Prostate gland (tissue), 2 donors: ENCODE results near the gene NOXO1. TPM values are rescaled to one million over a fixed set of nuclear protein-coding genes. Genes with fewer than 3 reads are reported as not detected.

ENCODE experiments used
- DNase-seq: peaks from one replicate; pipeline ENCODE4 v3.0.0-alpha.2; 2019; ENCODE audit warnings: low spot score
- H3K27ac ChIP-seq, 2 donors: fragments of 200-600 bp; sonication (generic); 2 replicates each; pipeline ENCODE4 v1.5.1; 2017 to 2019
- H3K27me3 ChIP-seq: fragments of 200-600 bp; sonication (generic); replicated peaks from 2 replicates; pipeline ENCODE4 v1.5.1; 2019; ENCODE audit not compliant: insufficient read depth
- H3K36me3 ChIP-seq, 2 donors: fragments of 200-600 bp; sonication (generic); 1 replicate in 1 of 2; 2 replicates in 1 of 2; pipeline versions ENCODE4 v1.5.1 to v1.8.1; 2017 to 2019
- H3K4me1 ChIP-seq: fragments of 200-600 bp; sonication (generic); replicated peaks from 2 replicates; pipeline ENCODE4 v1.5.1; 2019
- H3K4me3 ChIP-seq, 2 donors: fragments of 200-600 bp; sonication (generic); 2 replicates each; pipeline ENCODE4 v1.5.1; 2017 to 2019
- H3K9me3 ChIP-seq: fragments of 200-600 bp; sonication (generic); 2 replicates; pipeline ENCODE4 v1.5.1; 2017
- POLR2A ChIP-seq: fragments of 450-650 bp; IDR thresholded peaks from one replicate; pipeline ENCODE4 v1.6.1; 2016; ENCODE audit warnings: antibody characterized with exemption, mild to moderate bottlenecking
- POLR2AphosphoS5 ChIP-seq: sonication (generic); formaldehyde crosslinking; IDR thresholded peaks from one replicate; pipeline ENCODE4 v1.6.1; 2017; ENCODE audit warnings: antibody characterized with exemption
- WGBS: methylation state at CpG from one replicate; pipeline ENCODE4 v1.1.5; 2018; 5-methylcytosine and 5-hydroxymethylcytosine counted together
- intact Hi-C: fragments of 100-400 bp; cut with DNase I; formaldehyde crosslinking; loops from one replicate; pipeline ENCODE4 v1.14.2; 2022
- total RNA-seq, 2 donors: library from RNA; depleted of rRNA; stranded (reverse); fragments of >200 nt; gene quantifications; one replicate each; pipeline ENCODE4 v1.1.0, GENCODE V29; 2016
- TF ChIP-seq, protein P1 (sequence below), 4 experiments: fragments of 200-600 bp in 2 of 4; fragments of 450-650 bp in 2 of 4; sonication (generic) in 2 of 4; IDR thresholded peaks; 1 replicate in 3 of 4; 2 replicates in 1 of 4; pipeline ENCODE4 v1.5.1; 2016 to 2019; ENCODE audit warnings: antibody characterized with exemption in 4 of 4, mild to moderate bottlenecking in 2 of 4, moderate library complexity in 2 of 4

Gene NOXO1
- total RNA-seq, 2 donors from 2014 or later = 0.32 to 5.0 TPM

DNA sequence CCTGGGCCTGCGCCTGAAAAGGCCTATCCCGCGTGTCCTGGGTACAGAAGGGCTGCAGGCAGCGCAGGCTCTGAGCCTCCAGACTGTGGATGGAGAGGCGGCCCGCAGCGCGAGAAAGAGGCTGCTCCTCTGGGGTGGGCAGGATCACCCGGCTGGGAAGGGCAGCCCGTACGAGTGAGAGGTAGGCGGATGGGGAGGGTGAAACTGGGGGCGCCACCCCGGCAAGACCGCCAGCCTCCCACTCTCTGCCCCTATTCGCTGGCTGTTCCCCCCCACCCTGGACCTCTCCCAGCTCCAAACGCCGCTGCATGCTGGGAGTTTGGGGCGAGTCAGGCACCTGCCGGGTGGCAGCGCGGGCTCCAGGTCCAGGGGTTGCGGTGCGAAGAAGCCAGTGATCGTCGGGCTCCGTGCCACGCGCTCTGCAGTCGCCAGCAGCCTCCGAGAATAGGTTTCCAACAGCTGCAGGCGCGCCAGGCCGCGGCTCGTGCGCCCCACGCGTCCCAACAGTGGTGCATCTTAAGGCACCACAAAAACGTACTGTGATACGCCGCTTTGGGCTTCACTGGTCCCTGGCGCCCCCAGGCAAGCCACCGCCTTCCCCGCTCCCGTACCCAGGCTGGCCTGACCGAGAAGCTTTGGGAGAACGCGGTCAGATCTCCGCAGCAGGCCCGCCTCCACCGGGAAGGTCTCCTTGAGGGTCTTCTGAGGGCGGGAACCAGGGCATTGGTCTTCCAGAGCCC is 1.1 kb downstream of the NOXO1 start:
- DNase-seq = no peak
- intact Hi-C loops = no loop called here
- Histone ChIP-seq H3K27me3 (no peaks in the 10 kb centered on the region), H3K36me3 (peaks cover 9 to 11% of the 10 kb centered on the region in 2 donors), H3K4me1 (no peaks in the 10 kb centered on the region), H3K9me3 (no peaks in the 10 kb centered on the region), H3K4me3 (no peak overlapping the region), H3K27ac (no peak overlapping the region)
- 11% methylated on average over 40 of the region's 53 CpGs for WGBS
- TF ChIP-seq, protein P1, sequence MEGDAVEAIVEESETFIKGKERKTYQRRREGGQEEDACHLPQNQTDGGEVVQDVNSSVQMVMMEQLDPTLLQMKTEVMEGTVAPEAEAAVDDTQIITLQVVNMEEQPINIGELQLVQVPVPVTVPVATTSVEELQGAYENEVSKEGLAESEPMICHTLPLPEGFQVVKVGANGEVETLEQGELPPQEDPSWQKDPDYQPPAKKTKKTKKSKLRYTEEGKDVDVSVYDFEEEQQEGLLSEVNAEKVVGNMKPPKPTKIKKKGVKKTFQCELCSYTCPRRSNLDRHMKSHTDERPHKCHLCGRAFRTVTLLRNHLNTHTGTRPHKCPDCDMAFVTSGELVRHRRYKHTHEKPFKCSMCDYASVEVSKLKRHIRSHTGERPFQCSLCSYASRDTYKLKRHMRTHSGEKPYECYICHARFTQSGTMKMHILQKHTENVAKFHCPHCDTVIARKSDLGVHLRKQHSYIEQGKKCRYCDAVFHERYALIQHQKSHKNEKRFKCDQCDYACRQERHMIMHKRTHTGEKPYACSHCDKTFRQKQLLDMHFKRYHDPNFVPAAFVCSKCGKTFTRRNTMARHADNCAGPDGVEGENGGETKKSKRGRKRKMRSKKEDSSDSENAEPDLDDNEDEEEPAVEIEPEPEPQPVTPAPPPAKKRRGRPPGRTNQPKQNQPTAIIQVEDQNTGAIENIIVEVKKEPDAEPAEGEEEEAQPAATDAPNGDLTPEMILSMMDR (IDR thresholded peaks at IDR 0.05) = no peak
- TF ChIP-seq POLR2AphosphoS5 (no peak), POLR2A (no peak)

DNA sequence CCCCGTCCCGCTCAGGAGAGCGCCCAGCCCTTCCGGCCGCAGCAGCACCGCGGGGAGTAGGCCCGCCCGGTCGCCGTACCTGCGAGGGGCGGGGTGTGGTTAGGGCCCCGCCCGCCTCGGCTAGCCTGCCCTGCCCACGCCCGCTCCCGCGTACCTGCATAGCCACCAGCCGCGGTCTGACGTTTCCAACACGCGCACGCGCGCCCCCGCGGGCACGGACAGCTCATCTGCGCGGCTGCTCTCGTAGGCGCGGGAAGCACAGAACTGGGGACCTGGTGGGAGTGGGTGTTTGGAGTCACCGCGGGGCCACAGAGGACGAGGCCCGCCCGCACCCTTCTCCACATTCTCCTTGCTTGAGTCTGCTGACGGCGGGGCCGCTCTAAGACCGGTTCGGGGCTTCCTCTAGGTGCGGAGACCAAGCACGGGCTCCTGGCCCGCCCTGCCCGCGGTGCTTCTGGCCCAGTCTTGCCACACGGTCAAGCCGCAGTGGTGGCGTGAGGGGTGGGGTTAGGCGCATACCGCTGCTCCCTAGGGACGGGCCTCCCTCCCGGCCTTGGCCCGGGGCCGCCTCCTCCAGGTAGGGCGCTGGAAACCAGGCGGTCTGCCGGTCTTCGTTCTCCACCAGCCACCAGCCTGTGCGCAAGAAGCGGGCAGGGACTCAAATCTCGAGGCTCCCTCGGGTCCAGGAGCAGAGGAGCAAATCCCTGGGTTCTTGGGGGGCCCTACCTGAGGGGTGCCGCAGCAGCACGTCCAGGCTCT is 1.8 kb downstream of the NOXO1 start:
- Histone ChIP-seq H3K27ac (peak overlapping the region; percentile 52 to 77), H3K4me1 (no peaks in the 10 kb centered on the region), H3K27me3 (no peaks in the 10 kb centered on the region), H3K36me3 (peaks cover 11% of the 10 kb centered on the region in 2 donors), H3K4me3 (peak overlapping the region; percentile 15 to 35), H3K9me3 (no peaks in the 10 kb centered on the region)
- peak; percentile 75 for DNase-seq
- 47% methylated on average over 70 of the region's 70 CpGs for WGBS
- peak; percentile 26 for TF ChIP-seq POLR2AphosphoS5
- TF ChIP-seq, protein P1 (IDR thresholded peaks at IDR 0.05) = no peak
- intact Hi-C loops = no loop called here

DNA sequence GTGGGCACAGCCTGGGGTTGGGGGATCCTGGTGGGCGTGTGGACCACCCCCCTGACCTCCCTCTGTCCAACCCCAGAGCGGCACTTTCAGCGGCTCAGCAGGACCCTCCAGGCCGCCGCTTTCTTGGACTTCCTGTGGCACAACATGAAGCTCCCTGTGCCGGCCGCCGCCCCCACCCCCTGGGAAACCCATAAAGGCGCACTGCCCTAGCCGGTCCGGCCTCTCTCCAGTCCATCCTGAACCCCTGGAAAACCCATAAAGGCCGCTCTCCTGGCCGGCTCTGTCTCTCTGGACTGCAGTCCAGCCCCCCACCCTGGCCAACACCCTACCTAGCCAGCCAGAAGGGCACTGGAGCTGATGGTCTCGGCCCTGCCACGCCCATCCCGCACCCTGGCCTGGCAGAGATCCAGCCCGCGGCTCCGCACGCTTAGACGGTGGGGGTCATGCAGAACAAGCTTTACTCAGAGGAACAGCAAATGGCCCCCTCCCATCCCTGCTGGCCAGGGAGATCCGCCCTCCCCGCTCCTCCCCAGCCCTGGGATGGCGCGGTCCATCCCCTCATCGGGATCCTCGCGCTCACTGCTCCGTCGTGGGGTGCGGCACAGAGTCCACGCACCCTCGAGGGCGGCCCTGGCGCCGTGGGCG is 2.7 kb downstream of the NOXO1 start:
- Histone ChIP-seq H3K4me3 (peak overlapping the region; percentile 15 to 35), H3K4me1 (no peaks in the 10 kb centered on the region), H3K9me3 (no peaks in the 10 kb centered on the region), H3K27me3 (no peaks in the 10 kb centered on the region), H3K27ac (peak overlapping the region; percentile 52 to 77), H3K36me3 (peaks cover 11 to 13% of the 10 kb centered on the region in 2 donors)
- intact Hi-C loops = no loop called here
- TF ChIP-seq POLR2A (no peak), POLR2AphosphoS5 (peak; percentile 44)
- TF ChIP-seq, protein P1 (IDR thresholded peaks at IDR 0.05) = no peak
- peak; percentile 66 for DNase-seq
- WGBS = 71% methylated on average over 37 of the region's 37 CpGs

DNA sequence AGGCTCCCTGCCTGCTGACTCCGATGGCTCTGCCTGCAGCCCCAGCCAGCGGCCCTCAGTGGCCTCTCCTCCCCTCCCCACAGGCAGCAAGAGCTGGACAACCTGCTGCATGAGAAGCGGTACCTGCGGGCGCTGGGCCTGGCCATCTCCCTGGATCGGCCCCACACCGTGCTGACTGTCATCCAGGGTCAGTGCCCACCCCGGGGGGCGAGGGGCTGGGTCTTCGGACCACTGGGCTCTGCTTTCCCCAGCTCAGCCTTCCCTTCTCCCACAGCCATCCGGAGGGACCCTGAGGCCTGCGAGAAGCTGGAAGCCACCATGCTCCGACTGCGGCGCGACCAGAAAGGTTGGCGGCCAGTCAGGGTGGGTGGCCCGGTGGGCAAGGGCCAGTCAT is 3.4 kb downstream of the NOXO1 start:
- H3K4me1 ChIP-seq = peaks cover 2% of the 10 kb centered on the region
- no peaks in the 10 kb centered on the region for H3K27me3 ChIP-seq
- H3K27ac ChIP-seq = peak overlapping the region in 1 of 2 donors; percentile 77
- DNase-seq = no peak
- TF ChIP-seq POLR2A = no peak
- no peak for TF ChIP-seq POLR2AphosphoS5
- TF ChIP-seq, protein P1 (IDR thresholded peaks at IDR 0.05) = no peak
- no peaks in the 10 kb centered on the region for H3K9me3 ChIP-seq
- H3K4me3 ChIP-seq = no peak overlapping the region
- intact Hi-C loops = no loop called here
- peaks cover 11 to 13% of the 10 kb centered on the region in 2 donors for H3K36me3 ChIP-seq
- 92% methylated on average over 18 of the region's 18 CpGs for WGBS
